Left forelimb (tissue), 1 donor: Measurements from ENCODE around the gene TEP1.
A peak's percentile ranks its signal among the peaks of the same experiment; 100 is the strongest.
"Not testable (repeated sequence)": the region's sequence is repeated elsewhere in the genome, so short reads cannot be mapped to it uniquely, and the experiment has no call there.

Experiments used
- DNase-seq: peaks from one replicate; pipeline ENCODE4 v3.0.0-alpha.2; 2018; ENCODE audit warnings: low spot score

Gene TEP1

DNA sequence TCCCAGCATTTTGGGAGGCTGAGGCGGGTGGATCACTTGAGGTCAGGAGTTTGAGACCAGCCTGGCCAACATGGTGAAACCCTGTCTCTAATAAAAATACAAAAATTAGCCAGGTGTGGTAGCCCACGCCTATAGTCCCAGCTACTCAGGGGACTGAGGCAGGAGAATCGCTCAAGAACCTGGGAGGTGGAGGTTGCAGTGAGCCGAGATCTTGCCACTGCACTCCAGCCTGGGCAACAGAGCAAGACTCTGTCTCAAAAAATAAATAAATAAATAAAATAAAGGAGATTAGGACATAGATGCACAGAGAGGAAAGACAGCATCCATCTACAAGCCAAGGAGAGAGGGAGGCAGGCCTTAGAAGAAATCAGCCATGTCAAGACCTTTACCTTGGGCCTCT is 72.3 kb downstream of the TEP1 start:
- DNase-seq = not testable (repeated sequence)

DNA sequence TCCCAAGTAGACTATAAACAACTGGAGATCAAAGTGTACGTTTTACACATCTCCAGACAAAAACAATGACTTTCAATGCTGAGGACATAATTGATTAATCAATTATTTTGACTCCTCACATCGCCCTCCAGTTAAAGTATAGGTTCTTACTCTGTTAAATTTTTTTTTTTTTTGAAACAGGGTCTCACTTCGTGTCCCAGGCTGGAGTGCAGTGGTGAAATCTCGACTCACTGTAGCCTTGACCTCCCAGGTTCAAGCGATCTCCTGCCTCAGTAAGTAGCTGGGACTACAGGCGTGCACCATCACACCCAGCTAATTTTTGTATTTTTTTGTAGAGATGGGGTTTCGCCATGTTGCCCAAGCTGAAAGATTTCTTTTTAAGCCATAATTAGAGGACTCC is 79.3 kb downstream of the TEP1 start:
- DNase-seq = no peak

DNA sequence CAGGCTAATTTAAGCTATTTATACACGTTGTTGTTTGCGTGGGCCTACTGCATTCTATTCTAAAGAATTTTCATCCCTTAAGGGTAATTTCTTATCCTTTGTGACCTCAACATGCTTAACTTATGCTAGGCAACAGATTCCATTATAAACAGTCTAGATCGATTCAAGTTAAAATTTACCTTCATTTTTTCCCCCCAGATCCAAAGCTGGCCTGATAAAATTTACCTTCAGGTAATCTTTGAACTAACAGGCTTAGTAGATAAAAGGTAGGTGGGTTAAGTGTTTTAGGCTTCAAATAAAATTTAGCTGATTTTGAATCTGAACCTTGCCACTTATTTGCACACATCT is 79.8 kb downstream of the TEP1 start:
- DNase-seq = no peak

DNA sequence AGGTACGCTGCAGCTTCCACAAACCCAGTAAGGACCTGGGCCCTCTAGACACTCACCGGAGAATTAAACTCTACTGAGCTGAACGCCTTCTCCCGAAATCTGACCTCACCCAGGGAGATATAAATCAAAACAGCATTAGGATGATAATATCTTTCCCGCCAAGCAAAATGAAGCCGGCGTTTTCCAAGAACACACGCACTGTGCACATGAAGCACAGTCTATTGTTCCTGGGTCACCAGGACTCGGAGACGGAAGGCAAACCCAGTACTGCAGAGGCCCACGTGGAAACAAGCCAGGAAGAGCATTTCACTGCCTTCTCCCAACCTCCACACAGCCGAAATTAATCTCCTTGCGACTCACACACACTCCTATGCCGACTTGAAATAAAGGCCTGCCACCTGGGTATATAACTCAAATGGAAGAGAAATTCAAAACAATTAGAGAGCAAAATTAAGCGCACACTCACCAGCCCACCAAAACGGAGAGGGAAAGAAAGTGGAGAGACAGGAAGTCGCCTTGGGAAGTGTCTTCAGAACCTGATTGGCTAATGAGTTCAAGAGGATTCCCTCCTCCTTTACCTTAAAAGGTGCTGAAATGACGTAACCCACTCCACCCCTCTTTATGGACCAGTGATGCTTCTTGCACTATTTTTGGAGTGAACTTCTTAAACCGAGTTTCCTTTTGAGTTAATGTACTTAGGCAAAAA is 80.4 kb downstream of the TEP1 start, which contains the start of gene CCNB1IP1:
TSS of gene CCNB1IP1 (minus strand) at position 492 of the 706 bp plus-strand sequence. CDS start 16,756 bp downstream, outside the sequence.
- DNase-seq = peak; percentile 78

DNA sequence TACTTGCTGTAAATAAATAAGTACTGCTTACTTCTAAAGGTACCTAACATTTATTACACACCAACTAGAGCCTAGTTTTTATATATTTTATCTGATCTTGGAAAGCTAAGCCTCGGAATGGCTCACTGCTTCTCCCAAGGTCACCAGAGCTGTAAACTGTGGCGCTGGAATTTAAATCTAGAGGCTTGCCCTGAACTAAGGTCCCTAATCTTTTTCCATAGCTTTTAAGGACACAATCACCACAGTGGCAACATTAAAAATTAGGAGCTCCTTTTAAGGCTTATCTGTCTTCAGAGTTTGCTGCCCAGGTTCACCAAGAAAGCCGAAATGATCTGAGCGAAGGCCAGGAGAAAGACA is 80.9 kb downstream of the TEP1 start:
- no peak for DNase-seq

DNA sequence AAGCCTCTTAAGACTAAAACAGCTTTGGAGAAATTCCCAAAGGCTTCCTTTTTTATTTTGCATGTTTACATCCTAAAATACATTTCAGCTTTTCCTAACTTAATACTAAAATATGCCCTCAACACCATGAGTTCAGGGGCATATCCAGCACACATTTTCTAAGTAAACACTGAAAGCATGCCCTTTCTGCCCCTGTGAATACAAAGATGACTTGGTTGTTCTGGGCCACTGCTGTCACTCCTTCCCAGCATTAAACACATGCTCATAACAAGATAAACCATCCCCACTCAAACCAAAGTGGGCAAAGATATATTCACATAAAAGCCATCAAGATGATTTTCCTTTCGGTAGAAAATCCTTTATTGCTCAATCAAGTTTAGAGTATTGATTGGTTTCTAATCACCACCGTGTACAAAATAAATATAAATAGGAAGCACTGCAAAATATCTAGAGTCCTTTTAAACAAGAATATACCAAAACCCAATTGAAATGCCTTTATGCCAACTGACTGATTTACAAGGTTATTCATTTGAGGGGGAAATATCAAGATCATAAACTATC is 82.2 kb downstream of the TEP1 start:
- DNase-seq = no peak

DNA sequence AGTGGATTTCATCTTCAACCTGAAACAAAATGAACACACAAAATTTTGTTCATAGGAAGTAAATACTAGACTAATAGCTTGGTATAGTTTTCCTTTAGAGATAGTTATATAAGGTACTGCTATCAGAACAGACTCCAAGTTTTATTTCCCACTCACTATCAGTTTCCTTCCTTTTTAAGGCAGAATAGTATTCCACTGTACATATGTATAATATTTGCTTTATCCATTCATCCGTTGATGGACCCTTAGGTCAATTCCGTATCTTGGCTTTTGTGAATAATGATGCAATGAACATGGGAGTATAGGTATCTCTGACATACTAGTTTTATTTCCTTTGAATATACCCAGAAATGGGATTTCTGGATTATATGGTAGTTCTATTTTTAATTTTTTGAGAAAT is 83.9 kb downstream of the TEP1 start:
- no peak for DNase-seq

DNA sequence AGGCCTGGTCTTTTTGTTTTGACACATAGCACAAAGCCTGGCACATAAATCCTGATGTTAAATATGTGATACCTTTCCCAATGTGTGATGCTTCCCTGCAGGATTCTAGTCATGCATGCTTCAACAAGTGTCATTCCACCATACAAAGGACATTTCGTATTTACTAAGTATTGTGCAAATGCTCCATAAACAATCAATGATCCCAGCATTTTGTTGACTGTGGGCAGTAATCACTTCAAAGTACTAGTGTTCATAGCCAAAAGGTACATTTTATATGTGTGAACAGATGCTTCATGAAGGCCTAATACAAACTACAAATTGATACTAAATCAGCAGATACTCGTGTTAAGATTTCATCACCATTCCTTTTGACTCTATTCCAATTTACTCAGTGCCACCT is 84.6 kb downstream of the TEP1 start:
- DNase-seq = no peak

DNA sequence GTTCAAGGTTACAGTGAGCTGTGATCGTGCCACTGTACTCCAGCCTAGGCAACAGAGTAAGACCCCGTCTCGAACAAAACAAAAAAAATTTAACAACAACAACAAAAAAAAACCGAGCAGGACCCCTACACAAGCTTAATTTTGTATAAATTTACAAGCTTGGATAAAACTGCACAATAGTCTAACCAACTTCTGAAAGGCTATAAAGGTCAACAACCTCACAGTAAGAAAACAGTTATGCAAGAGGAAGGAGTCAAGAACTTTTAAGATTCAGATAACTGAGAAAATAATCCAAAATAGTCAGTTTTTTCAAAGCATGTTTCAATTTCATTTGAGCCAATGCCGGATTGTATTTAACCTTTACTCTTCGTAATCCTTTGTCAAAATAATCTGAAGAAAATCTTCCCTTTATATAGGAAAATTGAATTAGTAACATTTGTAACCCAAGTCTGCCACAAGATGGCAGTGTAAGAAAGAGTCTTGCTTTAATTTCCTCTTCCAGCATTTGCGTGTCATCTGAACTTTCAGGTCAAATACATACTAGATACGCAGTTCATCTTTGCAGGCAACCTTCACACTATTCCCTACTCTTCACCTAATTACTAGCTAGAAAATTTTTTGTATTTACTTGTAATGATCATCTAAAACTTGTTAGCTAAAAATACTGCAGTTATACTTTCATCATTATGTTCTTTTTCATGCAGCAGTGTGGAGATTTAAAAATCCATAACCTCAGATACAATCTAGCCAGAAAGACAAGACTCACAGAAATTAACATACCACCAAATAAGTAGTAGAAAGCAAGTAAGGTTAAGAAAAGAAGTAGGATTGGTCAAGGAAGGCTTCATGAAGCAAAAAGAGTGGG is 86.1 kb downstream of the TEP1 start:
- no peak for DNase-seq

DNA sequence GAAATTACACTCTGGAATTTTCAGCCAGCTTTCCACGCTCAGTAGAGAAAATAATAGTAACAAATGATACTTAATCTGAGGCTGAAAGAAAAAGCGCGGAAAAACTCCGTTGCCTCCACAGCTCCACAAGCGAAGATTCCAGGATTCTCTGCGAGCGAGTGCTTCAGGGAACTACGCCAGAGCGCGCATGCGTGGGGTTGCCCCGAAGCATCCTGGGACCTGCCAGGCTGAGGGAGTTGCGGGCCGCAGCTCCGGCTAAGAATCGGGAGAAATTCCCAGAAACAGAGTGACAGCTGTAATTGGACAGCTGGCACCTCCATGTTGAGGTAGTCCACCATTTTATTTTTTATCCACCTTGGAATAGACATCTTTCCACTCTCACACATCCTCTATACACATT is 95.6 kb downstream of the TEP1 start:
- no peak for DNase-seq
